Measurements from ENCODE around the gene UAP1L1. TPM values are rescaled to one million over a fixed set of nuclear protein-coding genes. Genes with fewer than 3 reads are reported as not detected.
A peak's percentile ranks its signal among the peaks of the same experiment; 100 is the strongest.
"Not testable (repeated sequence)": the region's sequence is repeated elsewhere in the genome, so short reads cannot be mapped to it uniquely, and the experiment has no call there.

UAP1L1 gene, protein sequence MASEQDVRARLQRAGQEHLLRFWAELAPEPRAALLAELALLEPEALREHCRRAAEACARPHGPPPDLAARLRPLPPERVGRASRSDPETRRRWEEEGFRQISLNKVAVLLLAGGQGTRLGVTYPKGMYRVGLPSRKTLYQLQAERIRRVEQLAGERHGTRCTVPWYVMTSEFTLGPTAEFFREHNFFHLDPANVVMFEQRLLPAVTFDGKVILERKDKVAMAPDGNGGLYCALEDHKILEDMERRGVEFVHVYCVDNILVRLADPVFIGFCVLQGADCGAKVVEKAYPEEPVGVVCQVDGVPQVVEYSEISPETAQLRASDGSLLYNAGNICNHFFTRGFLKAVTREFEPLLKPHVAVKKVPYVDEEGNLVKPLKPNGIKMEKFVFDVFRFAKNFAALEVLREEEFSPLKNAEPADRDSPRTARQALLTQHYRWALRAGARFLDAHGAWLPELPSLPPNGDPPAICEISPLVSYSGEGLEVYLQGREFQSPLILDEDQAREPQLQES
- 10 to 100 TPM; 19.1 to 21.9 TPM for total RNA-seq

DNA sequence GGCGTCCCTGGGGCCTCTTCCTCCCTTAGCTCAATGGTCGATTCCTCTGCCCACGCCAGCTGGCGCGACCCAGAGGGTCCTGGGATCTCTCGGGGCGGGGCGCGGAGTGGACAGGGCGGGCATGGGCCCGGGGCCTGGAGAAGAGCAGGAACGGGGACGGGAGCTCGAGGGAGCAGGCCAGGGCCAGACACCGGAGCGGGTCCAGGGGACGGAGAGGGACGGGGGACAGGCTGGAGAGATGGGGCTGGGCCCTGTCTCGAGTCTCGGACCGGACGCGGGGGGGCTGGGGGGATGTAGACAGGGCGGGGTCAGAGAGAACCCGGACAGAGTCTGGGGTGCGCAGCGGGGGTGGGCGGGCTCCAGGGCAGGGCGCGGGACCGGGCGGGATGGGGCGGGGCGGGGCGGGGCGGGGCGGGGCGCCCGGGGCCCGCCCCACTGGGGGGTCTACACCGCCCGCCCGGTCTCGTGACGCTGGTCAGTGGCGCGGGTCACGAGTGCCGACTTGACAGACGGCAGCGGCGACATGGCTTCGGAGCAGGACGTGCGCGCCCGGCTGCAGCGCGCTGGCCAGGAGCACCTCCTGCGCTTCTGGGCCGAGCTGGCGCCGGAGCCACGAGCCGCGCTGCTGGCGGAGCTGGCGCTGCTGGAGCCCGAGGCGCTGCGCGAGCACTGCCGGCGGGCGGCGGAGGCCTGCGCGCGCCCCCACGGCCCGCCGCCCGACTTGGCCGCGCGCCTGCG is at the start of gene UAP1L1:
TSS of gene UAP1L1 (plus strand) at position 508 of the 738 bp plus-strand sequence. CDS start at position 524, 16 bp downstream.
- peak within 1 kb of the TSS; percentile 50 for H3K27ac Mint-ChIP-seq
- peaks cover 6% of the 10 kb centered on the region for H3K4me1 Mint-ChIP-seq
- DNase-seq: peak; percentile 69
- H3K9me3 Mint-ChIP-seq: no peaks in the 10 kb centered on the region
- peak within 1 kb of the TSS; percentile 74 for H3K4me3 Mint-ChIP-seq
- ChIA-PET POLR2A (no interaction called here), CTCF (interaction anchor here (0.6 to 2.7 kb wide), 9 partner anchors 9 to 350 kb away, joined by 3 to 20 read pairs (median 4); partner anchors contain the start of genes MAN1B1 and NPDC1)
- peaks cover 10% of the 10 kb centered on the region for H3K36me3 Mint-ChIP-seq (ENCODE audit: low read depth)
- H3K27me3 Mint-ChIP-seq: no peaks in the 10 kb centered on the region

DNA sequence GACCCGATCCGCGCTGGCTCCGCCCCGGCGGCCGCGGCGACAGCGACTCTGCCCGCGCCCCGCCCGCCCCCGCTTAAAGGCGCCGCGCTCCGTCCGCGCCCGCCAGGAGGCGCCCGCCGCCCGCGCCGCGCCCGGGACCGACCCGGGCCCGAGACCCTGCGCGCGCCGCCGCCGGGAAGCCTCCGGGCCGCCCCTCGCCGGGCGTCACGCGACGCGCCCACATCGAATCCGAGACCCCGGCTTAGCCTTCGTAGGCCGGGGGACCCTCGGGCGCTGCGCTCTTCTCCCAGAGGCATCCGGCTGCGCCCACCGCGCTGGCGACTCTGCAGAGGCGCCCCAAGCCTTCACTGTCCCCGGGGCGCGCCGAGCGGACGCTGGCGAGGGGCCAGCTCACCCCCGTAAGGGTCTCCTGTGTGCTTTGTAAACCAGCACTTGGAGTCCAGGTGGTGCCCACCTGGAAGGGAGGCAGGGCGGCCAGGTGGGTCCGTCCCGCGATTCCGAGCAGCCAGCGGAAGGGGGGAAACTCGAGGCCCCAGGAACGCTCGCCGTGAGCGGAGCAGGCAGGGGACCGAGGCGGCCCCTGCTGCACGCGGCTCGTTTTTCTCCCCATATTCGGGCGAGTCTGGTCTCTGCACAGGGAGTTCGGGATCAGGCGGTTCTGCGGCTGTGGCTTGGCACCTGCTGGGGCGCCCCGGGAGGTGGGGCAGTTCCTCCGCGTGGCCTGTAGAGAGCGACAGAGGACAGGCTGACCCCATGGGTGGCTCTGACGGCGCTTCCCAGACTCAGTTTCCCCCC is 48.9 kb upstream of the UAP1L1 start:
- peak overlapping the region; percentile 87 for H3K27ac Mint-ChIP-seq
- peak overlapping the region; percentile 75 for H3K4me3 Mint-ChIP-seq
- ChIA-PET POLR2A (no interaction called here), CTCF (interaction anchor here (0.6 to 14.0 kb wide), 41 partner anchors 9 to 300 kb away, joined by 3 to 157 read pairs (median 6); partner anchors contain the start of genes AJM1, CLIC3, MAN1B1 and NPDC1)
- peaks cover 52% of the 10 kb centered on the region for H3K4me1 Mint-ChIP-seq
- no peaks in the 10 kb centered on the region for H3K27me3 Mint-ChIP-seq
- peak; percentile 67 for DNase-seq
- peaks cover 2% of the 10 kb centered on the region for H3K36me3 Mint-ChIP-seq (ENCODE audit: low read depth)
- H3K9me3 Mint-ChIP-seq: no peaks in the 10 kb centered on the region

DNA sequence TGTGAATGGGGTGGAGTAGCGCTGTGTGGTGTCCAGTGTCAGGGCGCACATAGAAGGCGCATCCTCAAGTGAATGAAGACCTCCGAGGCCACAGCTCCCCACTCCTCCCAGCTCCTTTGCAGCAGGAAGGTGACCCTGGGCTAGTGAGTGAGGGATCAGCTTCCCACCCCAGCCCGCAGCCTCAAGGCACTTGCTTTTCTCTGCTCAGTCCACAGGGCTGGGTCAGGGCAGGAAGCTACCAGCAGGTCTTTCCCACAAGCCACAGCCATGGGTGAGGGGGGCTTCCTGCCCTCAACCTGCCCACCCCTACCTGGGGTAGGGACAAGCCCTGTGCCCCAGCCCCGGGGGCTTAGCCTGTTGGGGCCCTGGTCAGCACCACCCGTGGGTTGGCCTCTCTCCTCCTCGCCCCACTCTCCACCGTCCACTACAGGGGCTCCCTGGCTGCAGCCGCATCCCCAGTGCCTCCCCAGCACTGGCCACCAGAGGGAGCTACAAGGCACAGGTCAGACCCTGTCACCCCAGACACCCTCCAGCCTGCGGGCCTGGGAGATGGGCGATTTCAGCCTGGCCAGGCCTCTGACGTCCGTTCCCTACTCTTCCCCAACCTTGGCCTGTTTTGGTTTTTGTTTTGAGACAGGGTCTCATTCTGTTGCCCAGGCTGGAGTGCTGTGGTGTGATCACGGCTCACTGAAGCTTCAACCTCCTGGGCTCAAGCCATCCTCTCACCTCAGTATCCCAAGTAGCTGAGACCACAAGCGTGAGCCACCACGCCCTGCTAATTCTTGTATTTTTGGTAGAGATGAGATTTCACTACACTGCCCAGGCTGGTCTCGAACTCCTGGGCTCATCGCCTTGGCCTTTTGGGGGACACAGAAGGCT is 48.0 kb upstream of the UAP1L1 start:
- H3K9me3 Mint-ChIP-seq: no peaks in the 10 kb centered on the region
- peak overlapping the region; percentile 75 for H3K4me3 Mint-ChIP-seq
- peak overlapping the region; percentile 87 for H3K27ac Mint-ChIP-seq
- H3K4me1 Mint-ChIP-seq: peaks cover 54% of the 10 kb centered on the region
- ChIA-PET POLR2A (no interaction called here), CTCF (interaction anchor here (0.6 to 14.0 kb wide), 50 partner anchors 9 to 300 kb away, joined by 3 to 157 read pairs (median 5); partner anchors contain the start of genes AJM1, CLIC3, MAN1B1 and NPDC1)
- H3K36me3 Mint-ChIP-seq (ENCODE audit: low read depth): peaks cover 2% of the 10 kb centered on the region
- DNase-seq: peak; percentile 70
- H3K27me3 Mint-ChIP-seq: no peaks in the 10 kb centered on the region

DNA sequence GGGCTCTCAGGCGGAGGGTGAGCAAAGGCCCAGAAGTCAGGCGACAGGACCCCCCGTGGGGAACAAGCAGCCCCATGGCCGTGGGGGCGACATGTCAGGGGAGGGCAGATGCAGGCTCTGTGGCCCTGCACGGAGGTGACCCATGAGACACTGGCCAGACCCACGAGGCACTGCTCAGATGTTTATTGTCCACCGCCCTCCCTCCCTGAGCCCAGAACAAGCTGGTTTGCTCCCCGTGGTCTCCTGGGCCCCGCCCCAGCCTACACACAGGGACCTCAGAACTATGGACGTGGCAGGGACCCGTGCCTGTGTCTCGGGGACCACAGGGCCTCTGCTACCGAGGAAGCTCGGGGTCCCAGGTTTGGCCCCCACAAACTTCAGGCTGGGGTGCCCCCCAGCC is 47.3 kb upstream of the UAP1L1 start:
- Mint-ChIP-seq H3K4me3 (peak overlapping the region; percentile 75), H3K36me3 (ENCODE audit: low read depth) (peaks cover 2% of the 10 kb centered on the region)
- POLR2A ChIA-PET: no interaction called here

DNA sequence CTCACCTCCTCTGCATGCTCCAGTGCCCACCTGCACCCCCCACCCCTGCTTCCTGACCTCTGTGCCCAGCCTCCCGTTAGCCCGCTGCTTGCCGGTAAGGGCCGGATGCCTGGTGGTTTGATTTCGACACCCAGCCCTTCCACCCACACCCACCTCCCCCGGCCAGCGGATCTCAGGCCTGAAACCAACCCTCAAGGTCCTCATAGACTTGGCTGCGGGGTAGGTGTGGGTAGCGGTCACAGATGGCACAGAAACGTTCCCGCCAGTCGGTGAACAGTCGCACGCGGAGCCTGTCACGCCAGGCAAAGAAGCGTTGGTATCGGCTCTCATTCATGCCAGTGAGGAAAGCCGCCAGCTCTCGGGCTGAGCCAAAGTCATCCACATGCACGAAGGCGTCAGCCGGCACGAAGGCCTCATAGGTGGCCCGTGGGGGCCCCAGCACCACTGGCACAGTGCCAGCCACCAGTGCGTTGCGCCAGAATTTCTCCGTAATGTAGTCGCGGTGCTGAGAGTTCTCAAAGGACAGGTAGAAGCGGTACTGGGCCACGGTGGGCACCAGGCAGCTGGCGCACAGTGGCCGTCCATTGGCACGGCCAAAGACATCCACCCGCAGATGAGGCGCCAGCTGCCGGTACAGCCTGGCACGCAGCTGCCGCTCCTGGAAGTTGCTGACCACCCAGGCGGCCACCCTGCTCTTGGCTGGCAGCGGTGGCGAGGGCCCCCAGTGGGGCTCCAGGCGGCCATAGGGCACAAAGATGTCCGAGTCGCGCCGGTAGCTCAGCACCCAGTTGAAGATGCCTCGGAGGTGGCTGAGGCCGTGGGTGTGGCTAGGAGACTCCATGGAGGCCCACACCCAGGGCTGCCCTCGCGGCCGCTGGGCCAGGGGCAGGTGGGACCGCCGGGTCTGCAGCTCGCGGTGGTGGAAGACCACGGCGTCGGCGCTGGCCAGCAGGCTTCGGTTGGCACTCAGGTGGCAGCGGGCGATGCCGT is 46.5 kb upstream of the UAP1L1 start:
- POLR2A ChIA-PET: no interaction called here
- peak overlapping the region; percentile 75 for H3K4me3 Mint-ChIP-seq
- no peaks in the 10 kb centered on the region for H3K9me3 Mint-ChIP-seq
- H3K4me1 Mint-ChIP-seq: peaks cover 63% of the 10 kb centered on the region
- no peaks in the 10 kb centered on the region for H3K27me3 Mint-ChIP-seq
- peaks cover 2% of the 10 kb centered on the region for H3K36me3 Mint-ChIP-seq (ENCODE audit: low read depth)
- peak; percentile 39 for DNase-seq
- CTCF ChIA-PET: interaction anchor here (1.1 to 14.0 kb wide), 13 partner anchors 13 to 243 kb away, joined by 3 to 157 read pairs (median 7); partner anchors contain the start of genes AJM1, NPDC1, PAXX and SAPCD2
- H3K27ac Mint-ChIP-seq: peak overlapping the region; percentile 87

More for the DNA sequence above, 47.3 kb upstream of the UAP1L1 start:
- Mint-ChIP-seq H3K9me3 (no peaks in the 10 kb centered on the region), H3K27ac (peak overlapping the region; percentile 87), H3K27me3 (no peaks in the 10 kb centered on the region), H3K4me1 (peaks cover 57% of the 10 kb centered on the region)
- no peak for DNase-seq
- CTCF ChIA-PET: interaction anchor here (0.6 to 14.0 kb wide), 43 partner anchors 8 to 301 kb away, joined by 3 to 157 read pairs (median 6); partner anchors contain the start of genes AJM1, CLIC3, MAN1B1 and NPDC1

DNA sequence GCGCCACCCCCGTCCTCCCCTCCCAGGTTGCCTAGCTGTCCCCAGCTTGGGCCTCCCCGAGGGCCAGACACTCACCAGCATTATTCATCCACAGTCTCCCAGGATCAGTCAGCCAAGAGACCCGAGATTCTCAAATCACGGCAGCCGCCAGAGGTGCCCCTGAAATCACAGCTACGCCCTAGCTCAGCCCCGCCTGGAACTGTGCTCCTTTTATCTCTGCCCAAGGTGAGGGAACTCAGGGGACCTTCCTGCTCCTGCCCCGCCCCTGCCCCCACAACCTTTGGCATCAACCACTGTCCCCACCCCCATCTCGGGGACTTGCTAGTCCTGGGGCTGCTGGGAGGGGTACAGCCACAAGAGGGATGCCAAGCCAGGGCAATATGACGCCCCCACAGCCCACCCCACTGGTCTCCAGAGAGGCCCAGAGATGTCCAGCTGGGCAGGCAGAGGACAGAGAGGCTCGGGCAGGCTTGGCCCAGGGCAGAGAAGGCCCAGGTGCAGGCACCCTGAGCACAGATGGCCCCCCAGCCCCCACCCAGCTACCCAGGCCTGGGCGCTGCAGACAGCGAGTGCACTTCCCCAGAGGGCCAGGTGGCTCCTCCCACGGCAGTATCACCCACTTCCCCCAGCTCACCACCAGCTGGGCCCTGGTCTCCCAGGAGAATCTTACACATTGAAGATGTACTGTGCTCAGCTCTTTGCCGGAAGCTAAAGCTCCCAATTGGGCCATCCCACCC is 45.2 kb upstream of the UAP1L1 start, which contains the start of gene FUT7:
TSS of gene FUT7 (minus strand) at position 185 of the 737 bp plus-strand sequence. CDS start at position 88, 97 bp downstream.
- peaks cover 58% of the 10 kb centered on the region for H3K4me1 Mint-ChIP-seq
- peak; percentile 28 for DNase-seq
- no peaks in the 10 kb centered on the region for H3K9me3 Mint-ChIP-seq
- H3K27me3 Mint-ChIP-seq: no peaks in the 10 kb centered on the region
- H3K4me3 Mint-ChIP-seq: peak within 1 kb of the TSS; percentile 75
- ChIA-PET POLR2A (interaction anchor here (0.6 kb wide), 1 partner anchor 138 kb away, joined by 3 read pairs; no protein-coding TSS in a partner anchor), CTCF (interaction anchor here (0.7 to 14.0 kb wide), 11 partner anchors 14 to 307 kb away, joined by 3 to 157 read pairs (median 4); partner anchors contain the start of genes NPDC1 and SAPCD2)
- peaks cover 2% of the 10 kb centered on the region for H3K36me3 Mint-ChIP-seq (ENCODE audit: low read depth)
- peak within 1 kb of the TSS; percentile 87 for H3K27ac Mint-ChIP-seq

DNA sequence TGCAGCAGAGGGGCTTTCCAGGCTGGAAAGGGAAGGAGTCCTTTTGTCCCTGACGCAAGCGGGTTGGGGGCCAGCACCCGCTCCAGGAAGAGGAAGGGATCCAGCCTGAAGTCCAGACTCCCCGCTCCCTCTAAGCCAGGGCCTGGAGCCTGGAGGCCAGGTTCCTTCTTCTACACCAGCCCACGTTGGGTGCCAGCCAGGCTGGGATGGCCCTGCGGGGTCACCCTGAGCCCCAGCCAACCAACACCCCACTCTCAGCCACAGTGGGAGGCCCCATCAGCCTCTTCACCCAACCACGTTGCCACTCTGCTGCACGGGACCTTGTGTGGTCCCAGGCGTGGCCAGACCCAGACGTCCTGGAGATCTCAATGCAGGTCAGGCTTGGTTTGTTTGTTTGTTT is 44.5 kb upstream of the UAP1L1 start:
- peaks cover 55% of the 10 kb centered on the region for H3K4me1 Mint-ChIP-seq
- POLR2A ChIA-PET: no interaction called here
- peak overlapping the region; percentile 22 for H3K4me3 Mint-ChIP-seq

DNA sequence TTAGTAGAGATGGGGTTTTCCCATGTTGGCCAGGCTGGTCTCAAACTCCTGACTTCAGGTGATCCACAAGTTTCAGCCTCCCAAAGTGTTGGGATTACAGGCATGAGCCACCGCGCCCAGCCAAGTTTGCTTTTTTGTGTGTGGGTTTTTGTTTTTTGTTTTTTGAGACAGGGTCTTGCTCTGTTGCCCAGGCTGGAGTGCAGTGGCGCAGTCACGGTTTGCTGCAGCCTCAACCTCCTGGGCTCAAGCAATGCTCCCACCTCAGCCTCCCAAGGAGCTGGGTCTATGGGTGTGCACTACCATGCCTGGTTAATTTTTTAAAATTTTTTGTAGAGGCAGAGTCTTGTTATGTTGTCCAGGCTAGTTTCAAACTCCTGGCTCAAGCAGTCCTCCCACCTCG is 43.8 kb upstream of the UAP1L1 start:
- H3K36me3 Mint-ChIP-seq (ENCODE audit: low read depth); DNase-seq; H3K9me3 Mint-ChIP-seq; POLR2A ChIA-PET; H3K27me3 Mint-ChIP-seq: not testable (repeated sequence)
- H3K4me3 Mint-ChIP-seq: peak overlapping the region; percentile 7
- H3K27ac Mint-ChIP-seq: peak overlapping the region; percentile 72
- CTCF ChIA-PET: interaction anchor here (0.9 to 14.0 kb wide), 5 partner anchors 13 to 203 kb away, joined by 3 to 157 read pairs (median 19); partner anchors contain the start of genes AJM1, NPDC1 and SAPCD2
- H3K4me1 Mint-ChIP-seq: peaks cover 55% of the 10 kb centered on the region

More for the DNA sequence above, 44.5 kb upstream of the UAP1L1 start:
- Mint-ChIP-seq H3K27me3 (no peaks in the 10 kb centered on the region), H3K27ac (peak overlapping the region; percentile 61), H3K36me3 (ENCODE audit: low read depth) (peaks cover 2% of the 10 kb centered on the region), H3K9me3 (no peaks in the 10 kb centered on the region)
- DNase-seq: peak; percentile 20
- CTCF ChIA-PET: interaction anchor here (0.7 to 14.0 kb wide), 8 partner anchors 14 to 307 kb away, joined by 3 to 157 read pairs (median 4); partner anchors contain the start of genes NPDC1 and SAPCD2

DNA sequence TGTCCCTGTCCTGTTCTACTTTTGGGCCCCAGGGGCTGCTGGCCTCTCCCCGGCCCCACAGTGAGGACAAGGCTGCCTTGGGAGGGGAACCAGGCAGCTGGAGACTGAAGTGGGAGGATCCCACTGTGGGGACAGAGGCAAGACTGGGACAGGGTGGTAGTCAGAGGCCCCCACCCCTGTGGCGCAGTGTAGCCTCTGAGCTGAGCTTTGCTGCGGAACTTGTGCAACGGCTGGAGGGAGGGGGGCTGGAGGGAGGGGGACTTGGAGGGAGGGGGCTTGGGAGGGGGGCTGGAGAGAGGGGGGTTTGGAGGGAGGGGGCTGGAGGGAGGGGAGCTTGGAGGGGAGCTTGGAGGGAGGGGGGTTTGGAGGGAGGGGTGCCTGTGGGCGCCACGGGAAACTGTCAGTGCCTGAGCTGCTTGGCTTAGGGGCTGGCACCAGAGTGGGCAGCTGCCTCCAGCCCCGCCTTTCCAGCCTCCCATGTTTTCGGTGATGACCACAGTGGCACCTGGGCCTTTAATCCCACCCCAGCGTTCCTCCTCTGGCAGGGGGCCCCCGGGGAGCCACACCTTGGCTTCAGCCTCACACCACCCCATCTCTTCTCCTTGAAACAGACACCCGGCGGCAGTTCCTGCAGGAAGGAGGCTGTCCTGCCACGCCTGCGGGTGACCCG is 43.1 kb upstream of the UAP1L1 start:
- H3K27me3 Mint-ChIP-seq: no peaks in the 10 kb centered on the region
- peaks cover 50% of the 10 kb centered on the region for H3K4me1 Mint-ChIP-seq
- POLR2A ChIA-PET: no interaction called here
- peak overlapping the region; percentile 61 for H3K4me3 Mint-ChIP-seq
- peak overlapping the region; percentile 92 for H3K27ac Mint-ChIP-seq
- peaks cover 2% of the 10 kb centered on the region for H3K36me3 Mint-ChIP-seq (ENCODE audit: low read depth)
- no peak for DNase-seq
- CTCF ChIA-PET: interaction anchor here (0.7 to 14.0 kb wide), 45 partner anchors 10 to 370 kb away, joined by 3 to 157 read pairs (median 5); partner anchors contain the start of genes AJM1, C8G, CLIC3 and FBXW5
- no peaks in the 10 kb centered on the region for H3K9me3 Mint-ChIP-seq
